OCI-LY1 (cell line): Measurements from ENCODE around the gene ERBB4.

Source experiments
- EZH2 ChIP-seq: fragments of 200-600 bp; sonication (generic), shearing (Covaris generic); IDR thresholded peaks from 2 replicates; pipeline ENCODE4 v1.8.0; 2017; ENCODE audit warnings: borderline replicate concordance, mixed run types, mild to moderate bottlenecking, antibody characterized with exemption, low read length, moderate library complexity, mixed read lengths
- TF ChIP-seq, protein P1 (sequence below): fragments of 200-600 bp; sonication (generic), shearing (Covaris generic); IDR thresholded peaks from 2 replicates; pipeline ENCODE4 v1.5.1; 2017; ENCODE audit warnings: mild to moderate bottlenecking, antibody characterized with exemption, low read length, moderate library complexity, mixed read lengths

DNA sequence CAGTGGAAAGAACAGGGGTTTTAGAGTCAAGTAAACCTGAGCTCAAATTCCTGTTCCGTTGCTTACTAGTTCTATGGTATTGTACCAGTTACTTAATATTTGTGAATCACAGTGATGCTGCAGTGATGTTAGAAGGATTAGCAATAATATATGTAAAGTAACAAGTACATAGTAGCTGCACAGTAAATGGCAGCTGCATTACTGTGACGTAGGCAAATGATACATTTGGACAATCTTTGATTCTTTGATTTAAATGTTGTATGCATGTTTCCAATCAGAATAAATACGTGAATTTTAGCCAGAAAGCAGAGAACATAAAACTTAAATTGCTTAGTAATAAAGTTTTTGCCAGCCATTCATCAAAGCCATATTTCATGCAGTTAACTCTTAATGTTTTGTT lies 243.0 kb downstream of the ERBB4 start:
- TF ChIP-seq, protein P1, sequence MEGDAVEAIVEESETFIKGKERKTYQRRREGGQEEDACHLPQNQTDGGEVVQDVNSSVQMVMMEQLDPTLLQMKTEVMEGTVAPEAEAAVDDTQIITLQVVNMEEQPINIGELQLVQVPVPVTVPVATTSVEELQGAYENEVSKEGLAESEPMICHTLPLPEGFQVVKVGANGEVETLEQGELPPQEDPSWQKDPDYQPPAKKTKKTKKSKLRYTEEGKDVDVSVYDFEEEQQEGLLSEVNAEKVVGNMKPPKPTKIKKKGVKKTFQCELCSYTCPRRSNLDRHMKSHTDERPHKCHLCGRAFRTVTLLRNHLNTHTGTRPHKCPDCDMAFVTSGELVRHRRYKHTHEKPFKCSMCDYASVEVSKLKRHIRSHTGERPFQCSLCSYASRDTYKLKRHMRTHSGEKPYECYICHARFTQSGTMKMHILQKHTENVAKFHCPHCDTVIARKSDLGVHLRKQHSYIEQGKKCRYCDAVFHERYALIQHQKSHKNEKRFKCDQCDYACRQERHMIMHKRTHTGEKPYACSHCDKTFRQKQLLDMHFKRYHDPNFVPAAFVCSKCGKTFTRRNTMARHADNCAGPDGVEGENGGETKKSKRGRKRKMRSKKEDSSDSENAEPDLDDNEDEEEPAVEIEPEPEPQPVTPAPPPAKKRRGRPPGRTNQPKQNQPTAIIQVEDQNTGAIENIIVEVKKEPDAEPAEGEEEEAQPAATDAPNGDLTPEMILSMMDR = no peak
- TF ChIP-seq EZH2 = no peak
